Activated CD4-positive, alpha-beta T cell treated with anti-CD3 and anti-CD28 coated beads for 4 hours (primary cell): ENCODE data around the gene MED17.
"Not testable (repeated sequence)": the region's sequence is repeated elsewhere in the genome, so short reads cannot be mapped to it uniquely, and the experiment has no call there.

Source experiments
- DNase-seq, 2 donors: peaks; one replicate each; pipeline ENCODE4 v3.0.0-alpha.2; 2020

Gene MED17

GRCh38 chr11:93759123-93759522 is 25.0 kb upstream of the MED17 start:
- not testable (repeated sequence) for DNase-seq

DNA sequence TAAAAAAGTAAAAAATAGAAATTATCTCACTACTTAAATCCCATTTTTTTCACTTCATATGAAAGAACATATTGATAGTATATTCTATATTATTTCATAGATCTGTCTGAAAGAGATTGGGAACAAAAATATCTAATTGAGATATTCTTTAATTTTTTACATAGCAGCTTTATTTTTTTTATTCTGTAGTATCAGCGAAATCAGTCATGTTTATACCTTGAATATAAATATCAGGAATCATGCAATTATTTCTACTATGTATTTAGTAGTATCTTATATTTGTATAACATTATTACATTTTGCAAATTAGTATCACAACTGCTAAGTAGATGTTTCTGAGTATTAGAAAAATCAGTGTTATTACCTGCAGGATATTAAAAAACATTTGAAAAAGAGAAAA is 22.2 kb upstream of the MED17 start:
- no peak for DNase-seq

DNA sequence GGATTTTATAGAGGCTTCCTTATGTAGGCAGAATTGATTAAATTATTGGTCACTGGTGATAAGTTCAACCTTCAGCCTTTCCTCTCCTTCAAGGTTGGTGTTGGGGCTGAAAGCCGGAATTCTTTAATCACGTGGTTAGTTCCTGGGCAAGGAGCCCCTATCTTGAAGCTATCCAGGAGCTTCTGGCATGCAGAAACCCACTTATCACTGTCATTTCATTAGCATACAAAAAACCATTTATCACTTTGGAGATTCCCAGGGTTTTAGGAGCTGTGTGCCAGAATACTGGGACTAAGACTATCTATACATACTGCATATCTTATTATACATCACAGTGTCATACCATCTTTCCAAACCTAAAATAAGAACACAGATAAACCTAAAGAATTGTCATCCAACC is 18.5 kb upstream of the MED17 start:
- no peak for DNase-seq

DNA sequence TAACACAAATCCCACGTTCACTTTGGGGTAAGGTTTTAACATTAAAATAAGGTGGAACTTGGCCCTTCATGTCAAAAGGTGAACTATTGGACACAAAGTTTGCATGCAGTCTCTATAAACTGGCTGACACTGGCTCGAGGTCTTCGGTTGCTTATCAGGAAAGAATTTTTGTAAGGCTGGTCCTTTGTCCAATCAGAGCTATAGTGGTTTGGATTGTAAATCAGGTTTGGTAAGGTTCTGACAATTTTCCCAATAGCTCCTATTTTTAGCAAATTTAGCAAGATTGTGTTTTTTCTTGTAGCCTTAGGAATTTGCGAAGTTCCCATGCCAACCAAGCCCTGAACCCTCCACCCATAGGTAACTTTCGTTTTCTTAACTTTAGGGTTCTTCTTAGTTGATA is 17.6 kb upstream of the MED17 start:
- no peak for DNase-seq

DNA sequence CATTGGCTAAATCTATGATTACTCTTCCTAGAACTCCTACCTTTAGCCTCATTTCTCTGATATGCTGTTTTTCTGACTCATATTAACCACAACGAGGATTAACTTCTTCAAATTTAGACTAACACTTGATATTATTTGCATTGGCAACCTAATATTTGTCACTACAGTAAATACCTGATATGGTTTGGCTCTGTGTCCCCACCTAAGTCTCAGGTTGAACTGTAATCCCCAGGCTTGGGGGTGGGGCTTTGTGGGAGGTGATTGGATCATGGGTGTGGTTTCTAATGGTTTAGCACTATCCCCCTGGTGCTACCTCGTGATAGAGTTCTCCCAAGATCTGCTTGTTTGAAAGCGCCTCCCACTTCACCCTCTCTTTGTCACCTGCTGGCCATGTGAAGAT is 17.1 kb upstream of the MED17 start:
- DNase-seq = no peak

DNA sequence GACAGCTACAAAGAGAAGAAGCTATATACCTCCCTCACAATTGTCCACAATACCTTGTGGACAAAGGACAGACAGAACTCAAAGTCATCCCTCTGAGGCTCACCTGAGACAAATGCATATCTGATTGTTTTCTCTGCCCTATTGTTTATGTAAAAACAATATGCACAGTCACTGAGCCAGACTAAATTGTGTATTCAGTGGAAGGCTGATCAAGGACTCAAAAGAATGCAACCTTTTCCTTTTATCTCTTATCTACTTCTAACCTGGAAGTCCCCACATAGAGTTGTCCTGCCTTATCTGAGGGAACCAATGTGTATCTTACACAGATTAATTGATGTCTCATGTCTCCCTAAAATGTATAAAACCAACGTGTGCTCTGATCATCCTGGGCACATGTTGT is 13.9 kb upstream of the MED17 start:
- no peak for DNase-seq

DNA sequence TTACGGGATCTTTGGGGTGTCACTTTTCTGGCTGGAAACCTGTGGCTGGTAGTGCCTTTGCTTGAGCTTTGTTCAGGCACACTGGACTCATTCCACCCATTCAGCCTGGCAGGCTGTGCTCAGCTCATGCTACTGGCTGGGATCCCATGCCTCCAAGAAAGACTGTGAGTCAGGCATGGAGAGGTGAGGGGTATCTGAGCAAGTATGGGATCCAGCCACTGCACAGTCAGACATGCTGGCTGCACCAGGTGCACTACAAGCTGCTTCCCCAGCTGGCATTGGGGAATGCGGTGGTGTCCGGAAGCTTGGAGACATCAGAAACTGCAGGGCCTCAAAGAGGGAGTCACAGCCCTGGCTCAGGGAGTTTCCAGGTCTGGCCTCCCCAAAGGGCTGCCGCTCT is 12.0 kb upstream of the MED17 start:
- DNase-seq = no peak

- no peak for DNase-seq
These were observed 11.0 kb upstream of the MED17 start for GRCh38 chr11:93773045-93773477.

GRCh38 chr11:93773601-93774200 is 10.4 kb upstream of the MED17 start:
- no peak for DNase-seq

- not testable (repeated sequence) for DNase-seq
These were observed 9.5 kb upstream of the MED17 start for GRCh38 chr11:93774560-93774959.

- DNase-seq = no peak
These were observed 8.8 kb upstream of the MED17 start for GRCh38 chr11:93775289-93775688.

- no peak for DNase-seq
These were observed 720 bp upstream of the MED17 start for GRCh38 chr11:93783362-93783761.

GRCh38 chr11:93783765-93784144 is 327 bp upstream of the MED17 start:
- no peak for DNase-seq

DNA sequence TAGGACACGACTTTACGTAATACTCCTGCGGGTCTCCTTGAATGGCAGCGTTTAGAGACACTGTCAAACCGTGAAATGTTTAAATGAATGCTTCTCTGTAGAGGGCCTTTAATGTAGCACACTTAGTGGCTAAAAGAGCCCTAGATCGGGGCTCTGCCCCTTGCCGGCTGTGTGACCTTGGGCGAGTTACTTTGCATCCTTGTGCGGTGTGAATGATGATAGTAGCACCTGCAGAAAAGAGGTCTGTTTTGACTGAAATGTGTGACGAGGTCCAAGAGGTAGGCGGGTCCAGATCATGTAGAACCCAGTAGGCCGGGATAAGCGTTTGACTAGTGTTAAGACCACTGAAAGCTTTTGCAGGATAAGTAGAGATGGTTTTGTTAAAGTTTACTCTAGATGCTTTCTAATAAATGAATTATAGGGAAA is 866 bp downstream of the MED17 start:
- no peak for DNase-seq

- no peak for DNase-seq
These were observed 7.4 kb downstream of the MED17 start for GRCh38 chr11:93791493-93791892.

DNA sequence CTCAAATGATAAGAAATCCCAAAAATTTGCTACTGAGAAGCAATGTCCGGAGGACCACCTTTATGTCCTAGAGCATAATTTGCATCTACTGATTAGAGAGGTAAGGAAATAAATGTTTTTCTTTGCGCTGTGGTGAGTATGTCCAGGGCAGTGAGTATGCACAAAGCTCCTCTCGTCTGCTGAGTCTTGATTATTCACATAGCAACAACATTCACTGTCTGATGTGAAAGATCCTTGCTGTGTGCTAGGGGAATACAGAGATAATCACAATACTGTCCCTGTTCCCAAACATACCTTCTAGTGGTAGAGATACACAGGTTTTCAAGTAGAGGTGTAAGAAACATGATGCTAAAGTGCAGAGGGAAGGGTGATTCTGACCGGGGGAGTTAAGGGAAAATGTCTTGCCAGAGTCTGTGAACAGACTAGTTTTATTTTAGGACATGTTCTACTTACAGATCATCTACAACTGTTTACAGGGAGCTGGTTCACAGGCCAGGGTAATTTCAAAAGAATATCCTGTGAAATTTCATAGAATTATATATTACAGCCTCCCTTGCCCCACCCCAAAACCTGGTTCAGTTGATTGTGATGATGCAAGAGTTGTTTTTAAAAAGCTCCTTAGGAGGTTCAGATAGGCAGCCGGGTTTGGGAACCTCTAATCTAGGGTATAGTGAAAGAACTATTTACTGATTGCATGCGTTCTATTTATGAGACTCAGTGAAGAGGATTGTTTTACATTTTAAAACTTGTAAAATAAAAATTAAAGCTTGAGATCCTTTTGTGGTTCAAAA is 12.6 kb downstream of the MED17 start:
- no peak for DNase-seq

- no peak for DNase-seq
These were observed 17.3 kb downstream of the MED17 start for GRCh38 chr11:93801366-93801765.

DNA sequence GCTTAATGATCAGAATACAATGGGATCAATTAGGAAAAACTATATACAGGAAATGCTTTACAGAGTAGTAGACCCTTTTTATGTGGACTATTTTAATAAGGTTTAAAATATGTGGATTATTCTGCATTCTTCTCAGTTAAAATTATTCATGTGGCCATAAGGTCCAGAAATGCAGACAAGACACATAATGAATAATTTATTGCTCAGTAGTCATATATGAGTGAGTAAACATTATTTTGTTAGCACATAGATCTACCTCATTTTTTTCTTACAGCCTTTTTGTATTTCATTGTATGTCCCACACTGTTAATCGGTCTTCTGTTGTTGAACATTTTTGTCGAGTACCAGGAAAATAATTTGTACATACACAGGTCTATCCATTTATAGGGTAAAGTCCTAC is 20.8 kb downstream of the MED17 start:
- no peak for DNase-seq

- DNase-seq = no peak
These were observed 23.9 kb downstream of the MED17 start for GRCh38 chr11:93807980-93808379.

GRCh38 chr11:93813974-93814373 is 29.9 kb downstream of the MED17 start:
- no peak for DNase-seq

DNA sequence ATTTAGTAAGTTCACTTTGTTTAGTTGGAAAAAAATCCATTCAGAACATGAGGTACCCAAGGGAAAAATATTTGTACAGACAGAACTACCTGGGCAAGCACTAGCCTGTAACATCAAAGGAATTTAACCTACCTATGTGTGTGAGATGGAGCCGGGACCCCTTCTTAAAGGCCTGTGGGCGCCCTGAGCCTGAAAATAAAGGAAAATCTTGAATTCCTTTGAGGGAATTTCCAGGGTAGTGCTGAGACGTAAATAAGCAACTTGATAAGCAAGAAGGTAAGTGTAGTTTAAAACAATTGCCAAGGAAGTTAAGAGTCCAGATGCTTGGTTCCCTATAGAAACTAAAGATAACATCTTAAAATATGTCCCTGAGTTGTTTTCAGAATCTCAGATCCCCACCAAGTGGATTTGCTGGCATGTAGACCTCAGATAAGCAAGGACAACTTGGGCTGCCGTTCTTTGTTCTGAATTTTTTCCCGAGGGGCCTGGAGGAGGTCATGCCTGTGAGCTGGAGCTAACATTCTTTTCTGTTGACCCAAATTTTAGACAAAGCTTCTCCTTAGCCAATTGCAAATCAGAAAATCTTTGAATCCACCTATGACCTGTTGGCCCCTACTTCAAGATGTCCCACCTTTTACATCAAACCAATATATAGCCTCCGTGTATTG is 31.0 kb downstream of the MED17 start:
- DNase-seq = no peak

DNA sequence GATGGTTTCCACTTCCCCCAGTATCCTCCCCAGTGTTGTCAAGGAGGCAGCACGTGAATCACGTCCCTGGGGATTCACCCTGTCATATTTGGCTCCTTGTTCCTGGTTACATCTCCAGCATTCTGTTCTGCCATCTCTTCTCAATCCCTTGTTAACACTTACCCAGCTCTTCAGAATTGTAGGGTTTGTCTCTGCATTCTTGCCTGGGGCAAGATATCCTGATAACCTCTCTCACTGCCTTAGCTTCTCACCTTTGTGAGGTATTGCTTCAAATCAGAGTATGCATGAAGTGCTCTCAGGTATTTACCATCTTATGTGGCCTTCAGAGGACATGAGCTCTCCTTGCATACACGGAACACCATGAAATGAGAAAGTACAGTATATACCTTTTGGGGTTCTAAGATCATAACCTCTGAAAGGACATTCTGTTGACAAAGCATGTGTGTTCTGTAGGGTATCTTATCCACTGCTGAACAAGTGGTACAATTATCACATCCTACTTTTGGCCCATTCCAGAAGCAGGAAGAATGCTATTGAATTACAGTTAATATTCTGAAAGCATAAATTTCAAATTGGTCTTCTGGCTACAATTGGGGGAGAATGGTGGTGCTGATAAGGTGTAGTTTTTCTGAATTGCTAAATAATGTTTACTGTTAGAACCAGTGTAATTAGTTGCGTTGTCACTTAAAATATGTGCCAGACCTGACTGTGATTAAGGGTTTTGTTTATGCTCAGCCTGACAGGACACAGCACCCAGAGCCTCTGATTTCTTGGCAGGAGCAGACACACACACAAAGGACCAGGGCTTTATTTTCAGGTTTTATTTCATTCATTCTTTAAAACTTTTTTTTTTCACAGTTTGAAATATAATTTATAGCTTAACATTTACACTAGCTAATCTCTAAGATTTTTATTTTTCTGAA is 33.6 kb downstream of the MED17 start:
- no peak for DNase-seq
